Measurements from ENCODE around the gene RNF182. TPM values are rescaled to one million over a fixed set of nuclear protein-coding genes. Genes with fewer than 3 reads are reported as not detected.

Gene RNF182
- total and polyA plus RNA-seq, 8 donors, result 2.5 to 6.9 (median 5.4) TPM

DNA sequence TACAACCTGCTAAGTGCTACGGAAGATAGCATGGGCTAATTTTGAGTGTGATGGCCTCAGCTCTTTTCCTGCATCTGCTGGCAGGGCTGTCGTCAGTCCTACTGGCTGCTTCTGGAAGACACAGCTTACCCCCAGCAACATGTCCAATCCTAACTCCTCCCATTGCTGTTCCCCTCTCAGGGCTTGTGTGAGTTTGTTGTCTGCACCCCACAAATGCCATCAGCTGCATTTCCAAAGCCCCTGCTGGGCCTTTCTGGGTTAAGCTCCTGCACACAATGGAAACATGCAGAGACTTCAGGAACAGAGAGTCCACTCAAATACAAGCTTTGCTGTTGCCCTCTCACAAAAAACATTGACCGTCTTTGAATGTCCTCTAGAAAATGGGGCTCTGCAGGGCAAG, 84.7 kb downstream of the RNF182 start:
- no peaks in the 10 kb centered on the region for H3K4me1 ChIP-seq
- H3K27ac ChIP-seq, result no peak overlapping the region
- intact Hi-C loops (cut with DNase I), result no loop called here
- no peak overlapping the region for H3K4me3 ChIP-seq
- DNase-seq, result no peak
- H3K9me3 ChIP-seq, result no peaks in the 10 kb centered on the region
- H3K36me3 ChIP-seq, result no peaks in the 10 kb centered on the region
- no peaks in the 10 kb centered on the region for H3K27me3 ChIP-seq
- no peak for ATAC-seq
- TF ChIP-seq, protein P1, sequence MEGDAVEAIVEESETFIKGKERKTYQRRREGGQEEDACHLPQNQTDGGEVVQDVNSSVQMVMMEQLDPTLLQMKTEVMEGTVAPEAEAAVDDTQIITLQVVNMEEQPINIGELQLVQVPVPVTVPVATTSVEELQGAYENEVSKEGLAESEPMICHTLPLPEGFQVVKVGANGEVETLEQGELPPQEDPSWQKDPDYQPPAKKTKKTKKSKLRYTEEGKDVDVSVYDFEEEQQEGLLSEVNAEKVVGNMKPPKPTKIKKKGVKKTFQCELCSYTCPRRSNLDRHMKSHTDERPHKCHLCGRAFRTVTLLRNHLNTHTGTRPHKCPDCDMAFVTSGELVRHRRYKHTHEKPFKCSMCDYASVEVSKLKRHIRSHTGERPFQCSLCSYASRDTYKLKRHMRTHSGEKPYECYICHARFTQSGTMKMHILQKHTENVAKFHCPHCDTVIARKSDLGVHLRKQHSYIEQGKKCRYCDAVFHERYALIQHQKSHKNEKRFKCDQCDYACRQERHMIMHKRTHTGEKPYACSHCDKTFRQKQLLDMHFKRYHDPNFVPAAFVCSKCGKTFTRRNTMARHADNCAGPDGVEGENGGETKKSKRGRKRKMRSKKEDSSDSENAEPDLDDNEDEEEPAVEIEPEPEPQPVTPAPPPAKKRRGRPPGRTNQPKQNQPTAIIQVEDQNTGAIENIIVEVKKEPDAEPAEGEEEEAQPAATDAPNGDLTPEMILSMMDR (IDR thresholded peaks at IDR 0.05), result no peak

DNA sequence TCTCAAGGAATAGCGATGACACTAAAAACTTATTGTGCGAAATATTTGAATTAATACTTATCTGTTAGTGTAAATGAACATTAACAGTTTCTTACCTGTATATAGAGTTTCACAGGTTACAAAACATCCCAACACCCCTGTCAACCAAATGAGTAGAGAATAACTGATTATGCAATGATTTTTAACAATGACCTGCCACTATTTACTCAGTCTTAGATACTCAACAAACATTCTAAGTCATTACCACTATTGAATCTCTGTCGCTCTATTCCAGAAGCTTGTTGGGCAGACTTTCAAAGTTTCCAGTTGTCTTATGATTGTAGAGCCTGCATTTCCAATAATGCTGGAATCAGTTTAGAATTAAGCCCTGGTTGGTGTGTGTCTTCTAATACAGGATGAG, 85.5 kb downstream of the RNF182 start:
- no peaks in the 10 kb centered on the region for H3K9me3 ChIP-seq
- no peaks in the 10 kb centered on the region for H3K4me1 ChIP-seq
- DNase-seq (no peak), ATAC-seq (no peak)
- H3K27me3 ChIP-seq, result no peaks in the 10 kb centered on the region
- TF ChIP-seq, protein P1 (IDR thresholded peaks at IDR 0.05), result no peak
- intact Hi-C loops (cut with DNase I), result no loop called here
- no peaks in the 10 kb centered on the region for H3K36me3 ChIP-seq
- H3K4me3 ChIP-seq, result no peak overlapping the region
- H3K27ac ChIP-seq, result no peak overlapping the region

DNA sequence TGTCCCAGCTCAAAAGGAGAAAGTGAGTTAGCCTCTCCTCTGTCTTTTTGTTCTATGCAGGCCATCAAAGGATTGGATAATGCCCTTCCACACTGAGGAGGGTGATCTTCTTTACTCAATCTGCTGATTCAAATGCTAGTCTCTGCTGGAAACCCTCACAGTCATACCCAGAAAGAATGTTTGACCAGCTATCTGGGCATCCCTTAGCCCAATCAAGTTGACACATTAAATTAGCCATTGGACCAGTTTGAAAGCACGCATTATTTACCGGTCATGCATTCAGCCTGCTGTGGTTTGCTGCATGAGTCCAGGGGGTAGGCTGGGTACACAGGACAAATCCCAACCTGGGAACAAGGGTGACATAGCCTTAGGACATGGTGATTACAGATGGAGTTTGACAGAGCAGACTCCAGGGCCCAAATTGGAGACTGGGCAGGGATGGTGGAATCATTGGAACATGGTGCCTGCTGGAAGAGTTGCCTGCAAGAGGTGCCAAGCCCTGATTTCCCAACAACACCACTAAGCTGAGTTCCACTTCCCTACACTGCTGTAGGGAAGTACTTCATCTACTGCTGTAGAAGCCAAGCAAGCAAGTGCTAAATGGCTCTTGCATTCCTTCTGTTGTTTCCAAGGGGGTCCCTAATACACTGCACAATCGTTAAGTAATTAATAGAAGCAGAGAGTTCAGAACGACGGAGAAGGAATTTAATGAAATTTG, 87.7 kb downstream of the RNF182 start:
- Histone ChIP-seq H3K27me3 (no peaks in the 10 kb centered on the region), H3K4me1 (no peaks in the 10 kb centered on the region), H3K36me3 (no peaks in the 10 kb centered on the region), H3K27ac (no peak overlapping the region), H3K9me3 (no peaks in the 10 kb centered on the region), H3K4me3 (no peak overlapping the region)
- ATAC-seq (no peak), DNase-seq (no peak)
- TF ChIP-seq, protein P1 (IDR thresholded peaks at IDR 0.05), result no peak
- intact Hi-C loops (cut with DNase I), result no loop called here

DNA sequence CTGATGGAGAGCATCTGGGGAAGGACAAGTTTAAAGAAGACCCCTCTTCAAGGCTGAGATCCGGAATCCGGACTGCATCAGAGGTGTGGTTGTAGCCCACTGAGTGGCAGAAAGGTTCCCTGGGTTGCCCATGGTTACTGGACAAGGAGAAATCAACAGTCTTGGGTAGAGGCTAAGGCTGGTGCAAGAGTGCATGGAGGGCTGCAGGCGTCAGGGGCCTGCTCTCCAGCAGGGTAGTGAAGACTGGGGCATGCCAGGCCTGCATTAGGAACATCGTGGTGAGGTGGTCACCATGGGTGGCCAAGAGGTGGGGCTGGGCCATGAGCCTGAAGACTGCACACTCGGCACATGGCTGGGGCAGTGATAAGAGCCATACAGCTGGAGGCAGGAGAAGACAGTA, 91.2 kb downstream of the RNF182 start:
- TF ChIP-seq, protein P1 (IDR thresholded peaks at IDR 0.05), result no peak
- Histone ChIP-seq H3K27me3 (no peaks in the 10 kb centered on the region), H3K4me3 (no peak overlapping the region), H3K4me1 (no peaks in the 10 kb centered on the region), H3K27ac (no peak overlapping the region), H3K9me3 (no peaks in the 10 kb centered on the region), H3K36me3 (no peaks in the 10 kb centered on the region)
- intact Hi-C loops (cut with DNase I), result no loop called here
- DNase-seq (no peak), ATAC-seq (no peak)

DNA sequence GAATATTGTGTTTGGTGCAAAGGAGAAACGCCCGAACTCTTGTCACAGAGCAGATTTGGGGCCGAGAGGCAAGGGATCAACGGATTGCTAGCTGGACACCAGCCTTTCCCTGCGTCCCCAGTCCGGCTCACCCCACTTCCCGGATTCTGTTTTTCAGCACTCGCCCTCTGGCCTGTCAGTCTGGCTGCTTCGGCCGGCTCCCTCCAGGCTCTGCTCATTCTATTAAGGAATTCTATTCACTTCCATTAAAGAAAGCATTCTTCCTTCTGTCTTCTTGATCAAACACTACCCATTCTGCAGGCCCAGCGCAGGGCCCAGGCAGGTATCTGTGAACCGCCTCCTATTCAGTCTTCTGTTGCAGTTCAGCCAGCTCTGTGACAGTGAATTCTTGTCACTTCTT, 91.7 kb downstream of the RNF182 start:
- ATAC-seq (no peak), DNase-seq (no peak)
- TF ChIP-seq, protein P1 (IDR thresholded peaks at IDR 0.05), result no peak
- no peaks in the 10 kb centered on the region for H3K4me1 ChIP-seq
- H3K36me3 ChIP-seq, result no peaks in the 10 kb centered on the region
- no peak overlapping the region for H3K4me3 ChIP-seq
- no peaks in the 10 kb centered on the region for H3K9me3 ChIP-seq
- H3K27me3 ChIP-seq, result no peaks in the 10 kb centered on the region
- H3K27ac ChIP-seq, result no peak overlapping the region
- intact Hi-C loops (cut with DNase I), result no loop called here
